ENCODE measurements around the gene PITPNM3. TPM values are rescaled to one million over a fixed set of nuclear protein-coding genes. Genes with fewer than 3 reads are reported as not detected.

The PITPNM3 gene
- polyA plus RNA-seq, 3 donors, result 0.29 TPM; not detected in 2

DNA sequence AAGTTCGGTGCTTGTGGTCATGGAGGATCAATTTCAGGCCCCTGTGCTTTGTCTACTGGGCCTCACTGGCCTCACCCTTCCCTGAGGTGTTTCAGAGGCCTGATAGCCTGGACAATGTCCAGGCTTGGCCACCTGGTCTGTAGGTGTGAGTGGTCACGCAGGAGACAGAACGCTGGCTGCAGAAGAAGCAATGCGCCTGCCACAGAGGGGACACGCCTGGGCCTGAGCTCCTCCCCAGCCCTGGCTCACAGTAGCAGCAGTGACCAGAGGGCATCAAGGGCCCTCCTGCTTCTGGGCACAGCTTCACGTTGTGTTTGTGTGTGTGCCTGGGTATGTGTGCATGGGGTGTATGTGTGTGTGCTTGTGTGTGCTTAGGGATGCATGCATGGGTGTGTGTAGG lies 1.9 kb upstream of the PITPNM3 start:
- Mint-ChIP-seq H3K36me3 (peaks cover 0 to 7% of the 10 kb centered on the region in 2 donors), H3K9me3 (peaks cover 5 to 29% (median 7%) of the 10 kb centered on the region in 7 donors), H3K4me1 (peaks cover 10% of the 10 kb centered on the region), H3K27me3 (ENCODE audit: low read depth in 3 of 3) (peaks cover 61 to 69% (median 65%) of the 10 kb centered on the region in 3 donors), H3K4me3 (no peak overlapping the region), H3K27ac (no peak overlapping the region)
- H3K79me2 ChIP-seq (ENCODE audit: insufficient read depth, low read length), result no peaks in the 10 kb centered on the region
- intact Hi-C loops (cut with micrococcal nuclease), result no loop called here
- no peak overlapping the region for H2AFZ ChIP-seq (ENCODE audit: insufficient read depth, low read depth, low read length, poor library complexity, severe bottlenecking)
- DNase-seq, result no peak
- H3K9ac ChIP-seq (ENCODE audit: insufficient read depth, low read length, poor library complexity, severe bottlenecking), result no peak overlapping the region
- no peaks in the 10 kb centered on the region for H3K36me3 ChIP-seq (replicated peaks in 1 of 2; ENCODE audit: control insufficient read depth in 1 of 2, insufficient read depth in 2 of 2, low read length in 2 of 2)
- no peaks in the 10 kb centered on the region for H4K20me1 ChIP-seq (ENCODE audit: insufficient read depth, low read length)
- no peak overlapping the region for H3K4me3 ChIP-seq (replicated peaks in 1 of 3; ENCODE audit: low read depth in 2 of 3, low read length in 3 of 3)
- H3K4me1 ChIP-seq (ENCODE audit: control insufficient read depth in 1 of 2, insufficient read depth in 2 of 2, low read length in 2 of 2), result peaks cover 0 to 10% of the 10 kb centered on the region in 2 donors
- 92% methylated on average over 5 of the region's 6 CpGs for WGBS (ENCODE audit: insufficient coverage)
- peaks cover 0 to 18% of the 10 kb centered on the region in 2 donors for H3K9me3 ChIP-seq (replicated peaks in 1 of 2; ENCODE audit: control insufficient read depth in 1 of 2, insufficient read depth in 1 of 2, low read length in 2 of 2)
- peaks cover 33 to 49% of the 10 kb centered on the region in 2 donors for H3K27me3 ChIP-seq (ENCODE audit: control insufficient read depth in 2 of 2, insufficient read depth in 2 of 2, low read length in 2 of 2)
- TF ChIP-seq, protein P1, sequence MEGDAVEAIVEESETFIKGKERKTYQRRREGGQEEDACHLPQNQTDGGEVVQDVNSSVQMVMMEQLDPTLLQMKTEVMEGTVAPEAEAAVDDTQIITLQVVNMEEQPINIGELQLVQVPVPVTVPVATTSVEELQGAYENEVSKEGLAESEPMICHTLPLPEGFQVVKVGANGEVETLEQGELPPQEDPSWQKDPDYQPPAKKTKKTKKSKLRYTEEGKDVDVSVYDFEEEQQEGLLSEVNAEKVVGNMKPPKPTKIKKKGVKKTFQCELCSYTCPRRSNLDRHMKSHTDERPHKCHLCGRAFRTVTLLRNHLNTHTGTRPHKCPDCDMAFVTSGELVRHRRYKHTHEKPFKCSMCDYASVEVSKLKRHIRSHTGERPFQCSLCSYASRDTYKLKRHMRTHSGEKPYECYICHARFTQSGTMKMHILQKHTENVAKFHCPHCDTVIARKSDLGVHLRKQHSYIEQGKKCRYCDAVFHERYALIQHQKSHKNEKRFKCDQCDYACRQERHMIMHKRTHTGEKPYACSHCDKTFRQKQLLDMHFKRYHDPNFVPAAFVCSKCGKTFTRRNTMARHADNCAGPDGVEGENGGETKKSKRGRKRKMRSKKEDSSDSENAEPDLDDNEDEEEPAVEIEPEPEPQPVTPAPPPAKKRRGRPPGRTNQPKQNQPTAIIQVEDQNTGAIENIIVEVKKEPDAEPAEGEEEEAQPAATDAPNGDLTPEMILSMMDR (IDR thresholded peaks at IDR 0.05), result no peak
- H3K27ac ChIP-seq (ENCODE audit: low read depth in 1 of 2, low read length in 2 of 2), result no peak overlapping the region
- H3K4me2 ChIP-seq (replicated peaks; ENCODE audit: extremely low read depth, low read length, poor library complexity, severe bottlenecking), result no peak overlapping the region

DNA sequence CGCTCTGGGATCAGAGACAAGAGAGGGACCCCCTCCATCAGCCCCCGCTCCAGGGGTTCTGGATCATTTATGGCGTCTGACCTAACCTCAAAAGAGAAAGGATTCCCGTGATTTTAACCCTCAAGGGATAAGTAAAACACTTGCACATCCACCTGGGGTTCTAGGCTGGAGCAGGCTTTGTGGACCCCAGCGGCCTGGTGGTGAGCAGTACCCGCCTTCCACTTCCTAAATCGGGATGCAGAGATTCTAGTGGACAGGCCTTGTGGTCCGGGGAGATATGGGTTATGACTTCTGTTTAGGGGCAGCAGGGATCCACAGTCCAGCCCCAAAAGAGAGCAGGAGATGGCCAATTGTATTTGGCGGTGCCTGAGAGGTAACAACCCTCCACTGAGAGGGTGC lies 684 bp upstream of the PITPNM3 start:
- Mint-ChIP-seq H3K27me3 (ENCODE audit: low read depth in 3 of 3) (peaks cover 68 to 79% (median 73%) of the 10 kb centered on the region in 3 donors), H3K4me1 (peaks cover 10% of the 10 kb centered on the region), H3K9me3 (peaks cover 5 to 29% (median 7%) of the 10 kb centered on the region in 7 donors), H3K36me3 (peaks cover 0 to 7% of the 10 kb centered on the region in 2 donors), H3K27ac (no peak overlapping the region), H3K4me3 (peak overlapping the region; percentile 58 to 83)
- Histone ChIP-seq H3K4me3 (replicated peaks in 1 of 3; ENCODE audit: low read depth in 2 of 3, low read length in 3 of 3) (no peak overlapping the region), H3K79me2 (ENCODE audit: insufficient read depth, low read length) (no peaks in the 10 kb centered on the region), H3K4me1 (ENCODE audit: control insufficient read depth in 1 of 2, insufficient read depth in 2 of 2, low read length in 2 of 2) (peaks cover 0 to 10% of the 10 kb centered on the region in 2 donors), H2AFZ (ENCODE audit: insufficient read depth, low read depth, low read length, poor library complexity, severe bottlenecking) (no peak overlapping the region), H3K27me3 (ENCODE audit: control insufficient read depth in 2 of 2, insufficient read depth in 2 of 2, low read length in 2 of 2) (peaks cover 33 to 52% of the 10 kb centered on the region in 2 donors), H3K9me3 (replicated peaks in 1 of 2; ENCODE audit: control insufficient read depth in 1 of 2, insufficient read depth in 1 of 2, low read length in 2 of 2) (peaks cover 0 to 18% of the 10 kb centered on the region in 2 donors), H3K36me3 (replicated peaks in 1 of 2; ENCODE audit: control insufficient read depth in 1 of 2, insufficient read depth in 2 of 2, low read length in 2 of 2) (no peaks in the 10 kb centered on the region), H3K27ac (ENCODE audit: low read depth in 1 of 2, low read length in 2 of 2) (no peak overlapping the region), H4K20me1 (ENCODE audit: insufficient read depth, low read length) (no peaks in the 10 kb centered on the region), H3K9ac (ENCODE audit: insufficient read depth, low read length, poor library complexity, severe bottlenecking) (no peak overlapping the region), H3K4me2 (replicated peaks; ENCODE audit: extremely low read depth, low read length, poor library complexity, severe bottlenecking) (no peak overlapping the region)
- WGBS (ENCODE audit: insufficient coverage), result 60% methylated on average over 6 of the region's 9 CpGs
- DNase-seq, result no peak
- intact Hi-C loops (cut with micrococcal nuclease), result no loop called here
- TF ChIP-seq, protein P1 (IDR thresholded peaks at IDR 0.05), result no peak
